ENCODE measurements around the gene LGALS1.

The LGALS1 gene

DNA sequence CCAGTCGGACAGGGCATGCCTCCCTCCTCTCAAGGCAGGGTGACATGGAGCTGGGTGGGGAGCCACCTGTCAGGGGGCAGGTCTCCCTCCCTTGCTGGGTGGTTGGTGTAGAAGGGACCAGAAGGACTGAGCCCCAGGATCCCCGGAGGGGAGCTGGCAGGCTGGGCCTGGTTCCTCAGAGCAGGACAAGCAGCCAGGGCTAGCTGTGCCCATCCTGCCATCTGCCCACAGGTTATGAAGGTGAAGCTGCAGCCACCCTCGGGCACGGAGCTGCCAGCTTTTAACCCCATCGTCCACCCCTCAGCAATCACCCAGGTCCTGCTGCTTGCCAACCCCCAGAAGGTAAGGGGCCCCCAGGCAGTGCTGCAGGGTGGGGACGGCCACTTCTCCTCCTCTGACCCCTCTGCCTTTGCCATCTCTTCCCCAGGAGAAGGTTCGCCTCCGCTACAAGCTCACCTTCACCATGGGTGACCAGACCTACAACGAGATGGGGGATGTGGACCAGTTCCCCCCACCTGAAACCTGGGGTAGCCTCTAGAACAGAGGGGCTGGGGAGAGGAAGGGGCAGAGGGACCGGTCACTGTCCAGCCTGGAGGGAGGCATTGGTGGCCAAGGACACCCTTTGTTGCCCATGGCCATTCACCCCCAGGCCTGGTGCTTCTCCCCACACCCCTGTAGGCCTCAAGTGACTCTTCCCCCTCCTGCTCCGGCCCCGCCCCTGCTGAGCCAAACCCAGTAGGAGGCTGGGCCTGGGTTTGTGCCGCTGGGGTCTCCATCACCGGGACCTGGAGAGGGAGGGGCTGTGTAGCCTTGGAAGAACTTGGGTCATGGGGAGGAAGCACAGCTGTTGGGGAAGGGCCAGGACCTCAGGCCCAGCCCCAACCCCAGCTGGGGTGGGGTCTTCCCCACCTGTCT lies 43.0 kb upstream of the LGALS1 start:
- DNase-seq (ENCODE audit: insufficient read length), result peak; percentile 73
- TF ChIP-seq TAF1 (IDR thresholded peaks at IDR 0.05; ENCODE audit: borderline replicate concordance, low read depth, low read length) (no peak), POLR2A (IDR thresholded peaks at IDR 0.05; ENCODE audit: low read depth, low read length) (no peak), POLR2AphosphoS5 (IDR thresholded peaks at IDR 0.05; ENCODE audit: low read depth, low read length) (no peak)
- no peak for FAIRE-seq

DNA sequence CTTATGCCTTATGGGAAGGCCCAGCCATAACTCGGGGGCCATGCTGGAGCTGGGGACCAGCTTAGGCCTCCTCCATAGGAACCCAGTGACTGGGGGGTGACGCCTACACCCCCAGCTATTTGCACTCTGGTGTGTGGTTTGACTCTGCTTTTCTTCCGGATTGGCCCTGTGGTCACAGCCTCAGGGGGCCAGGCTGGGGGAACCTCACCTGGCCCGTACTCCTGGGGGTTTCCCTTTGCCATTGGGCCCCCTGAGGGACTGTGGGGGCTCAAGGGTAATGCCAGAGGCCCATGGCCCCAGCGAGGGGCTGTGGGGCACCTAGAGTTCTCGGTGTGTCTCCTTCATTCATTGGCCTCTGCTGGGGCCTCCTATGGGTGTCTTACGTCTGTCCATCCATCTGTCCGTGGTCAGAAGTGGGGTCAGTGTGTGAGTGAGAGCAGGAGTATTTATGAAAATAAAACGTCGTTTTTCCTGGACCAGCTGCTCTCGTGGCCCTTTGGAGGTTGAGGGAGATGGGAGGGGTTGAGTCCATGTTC lies 42.3 kb upstream of the LGALS1 start:
- FAIRE-seq (peak; percentile 97), DNase-seq (ENCODE audit: insufficient read length) (peak; percentile 92)
- no peak for TF ChIP-seq TAF1 (IDR thresholded peaks at IDR 0.05; ENCODE audit: borderline replicate concordance, low read depth, low read length)
- peak; percentile 67; the same call in 1 of the 2 replicates for TF ChIP-seq POLR2AphosphoS5 (IDR thresholded peaks at IDR 0.05; ENCODE audit: low read depth, low read length)

DNA sequence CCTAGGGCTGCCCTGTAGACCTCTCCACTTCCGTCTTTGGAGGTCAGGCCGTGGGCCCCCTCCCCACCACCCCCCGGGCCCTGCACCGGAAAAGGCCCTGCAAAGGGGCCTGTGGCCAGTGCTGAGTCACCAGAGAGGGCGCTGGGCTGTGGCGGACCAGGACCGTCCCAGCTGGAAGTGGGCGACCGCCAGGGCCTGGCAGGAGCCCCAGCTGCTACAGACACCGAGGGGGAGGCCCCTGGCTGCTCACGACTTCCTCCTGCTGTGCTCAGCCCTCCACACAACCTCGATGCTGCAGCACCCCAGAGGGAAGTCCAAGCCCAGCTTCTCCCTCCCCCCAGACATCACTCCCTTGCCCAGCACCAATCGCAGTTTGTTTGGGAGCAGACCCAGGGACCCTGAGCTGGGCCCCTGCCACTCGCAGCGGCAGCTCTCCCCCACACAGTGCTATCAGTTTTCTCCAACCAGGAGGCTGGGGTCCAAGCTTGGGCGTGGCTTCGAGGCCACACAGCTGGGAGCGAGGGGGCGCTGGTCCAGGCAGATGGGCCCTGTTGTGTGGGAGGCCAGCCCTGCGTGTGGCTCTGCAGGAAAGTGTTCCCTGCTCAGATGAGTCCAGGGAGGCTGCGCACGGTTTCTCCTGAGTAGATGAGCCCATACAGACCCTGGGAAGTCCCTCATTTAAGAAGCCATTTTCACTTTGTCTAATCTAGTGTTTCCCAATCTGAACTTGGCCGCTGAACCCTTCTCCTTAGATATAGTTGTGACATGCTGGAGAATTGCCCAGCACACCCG lies 41.6 kb upstream of the LGALS1 start:
- peak; percentile 93 for DNase-seq (ENCODE audit: insufficient read length)
- FAIRE-seq, result no peak
- TF ChIP-seq POLR2A (IDR thresholded peaks at IDR 0.05; ENCODE audit: low read depth, low read length) (peak; percentile 76), TAF1 (IDR thresholded peaks at IDR 0.05; ENCODE audit: borderline replicate concordance, low read depth, low read length) (0 out of 2 replicates have a peak, but pooled peaks have one; percentile 6), POLR2AphosphoS5 (IDR thresholded peaks at IDR 0.05; ENCODE audit: low read depth, low read length) (peak; percentile 83)

DNA sequence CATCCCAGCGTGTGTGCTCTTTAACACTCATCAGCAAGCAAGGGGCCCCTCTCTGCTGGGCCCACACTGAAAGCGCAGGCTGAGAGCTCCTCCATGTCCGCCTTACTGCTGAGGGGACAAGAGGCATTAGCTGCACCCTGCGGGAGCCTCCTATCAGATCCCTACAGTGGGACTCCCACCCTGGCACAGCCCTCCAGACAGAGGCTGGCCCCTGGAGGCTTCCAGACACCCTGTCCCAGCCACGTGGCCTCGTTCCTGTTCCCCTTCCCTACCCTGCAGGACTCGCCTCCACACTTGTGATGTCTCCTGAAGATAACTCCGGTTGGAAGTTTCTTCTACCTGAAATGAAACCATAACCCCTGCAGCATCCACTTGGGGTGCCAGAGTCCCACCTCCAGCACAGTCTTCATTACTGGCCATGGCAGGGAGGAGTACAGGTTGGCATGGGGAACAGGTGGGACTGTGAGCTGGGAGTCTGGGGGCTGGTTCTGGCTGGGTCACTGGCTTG lies 41.0 kb upstream of the LGALS1 start:
- no peak for FAIRE-seq
- DNase-seq (ENCODE audit: insufficient read length), result no peak
- TF ChIP-seq POLR2A (IDR thresholded peaks at IDR 0.05; ENCODE audit: low read depth, low read length) (no peak), TAF1 (IDR thresholded peaks at IDR 0.05; ENCODE audit: borderline replicate concordance, low read depth, low read length) (no peak), POLR2AphosphoS5 (IDR thresholded peaks at IDR 0.05; ENCODE audit: low read depth, low read length) (no peak)

DNA sequence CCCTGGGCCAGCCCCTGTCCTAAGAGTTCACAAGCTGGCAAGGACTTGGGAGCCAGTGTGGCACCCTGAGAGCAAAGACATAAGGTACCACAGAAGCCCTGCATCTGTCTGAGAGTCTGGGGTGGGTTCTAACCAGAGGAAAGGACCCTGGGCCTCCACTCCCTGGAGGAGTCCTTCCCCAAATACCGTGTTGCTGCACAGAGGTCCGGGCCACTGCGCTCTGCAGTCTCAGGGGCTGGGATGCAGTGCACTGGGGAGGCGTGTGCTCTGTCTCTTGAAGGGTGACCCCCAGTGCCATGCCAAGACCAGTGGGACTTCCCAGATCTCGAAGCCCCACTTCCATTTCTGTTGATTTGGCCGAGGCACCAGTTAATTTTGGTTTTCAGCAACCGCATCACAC lies 40.3 kb upstream of the LGALS1 start:
- no peak for DNase-seq (ENCODE audit: insufficient read length)
- no peak for FAIRE-seq
- no peak for TF ChIP-seq POLR2AphosphoS5 (IDR thresholded peaks at IDR 0.05; ENCODE audit: low read depth, low read length)
- no peak for TF ChIP-seq POLR2A (IDR thresholded peaks at IDR 0.05; ENCODE audit: low read depth, low read length)
- TF ChIP-seq TAF1 (IDR thresholded peaks at IDR 0.05; ENCODE audit: borderline replicate concordance, low read depth, low read length), result no peak

DNA sequence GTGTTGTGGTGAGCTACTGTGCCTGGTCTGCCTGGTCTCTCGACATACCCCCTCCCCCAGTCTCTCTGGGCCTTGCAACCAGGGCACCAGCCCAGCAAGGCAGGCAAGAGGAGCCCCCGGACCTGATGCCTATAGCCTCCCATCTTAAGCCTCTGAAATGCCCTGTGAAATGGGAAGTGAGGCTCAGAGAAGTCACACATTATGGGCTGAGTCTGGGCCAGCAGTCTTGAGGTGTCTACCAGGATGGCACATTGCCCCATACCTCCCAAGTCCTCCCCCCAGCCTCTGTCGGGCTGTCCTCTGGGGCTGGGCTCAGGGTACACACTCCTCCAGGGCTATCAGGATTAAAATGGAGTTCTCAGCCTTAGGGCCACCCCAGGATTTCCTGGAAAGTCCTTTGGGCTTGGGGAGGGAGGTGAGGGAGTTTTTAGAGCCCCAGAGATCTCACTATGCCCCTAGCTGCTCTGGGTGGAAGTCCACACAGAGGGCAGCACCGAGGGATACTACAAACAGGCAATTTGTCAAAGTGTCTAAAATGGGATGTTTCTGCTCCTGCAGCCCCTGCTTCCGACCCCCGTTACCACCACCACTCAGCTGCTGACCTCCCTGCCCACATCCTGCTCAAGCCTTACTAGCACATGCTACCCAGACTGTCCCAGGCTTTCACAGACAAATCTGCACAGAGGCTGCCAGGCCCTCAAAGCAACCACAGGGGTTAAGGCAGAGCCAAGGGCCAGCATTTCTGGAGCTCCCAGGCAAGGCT lies 39.1 kb upstream of the LGALS1 start:
- no peak for DNase-seq (ENCODE audit: insufficient read length)
- TF ChIP-seq TAF1 (IDR thresholded peaks at IDR 0.05; ENCODE audit: borderline replicate concordance, low read depth, low read length) (no peak), POLR2A (IDR thresholded peaks at IDR 0.05; ENCODE audit: low read depth, low read length) (no peak), POLR2AphosphoS5 (IDR thresholded peaks at IDR 0.05; ENCODE audit: low read depth, low read length) (no peak)
- peak; percentile 70 for FAIRE-seq

DNA sequence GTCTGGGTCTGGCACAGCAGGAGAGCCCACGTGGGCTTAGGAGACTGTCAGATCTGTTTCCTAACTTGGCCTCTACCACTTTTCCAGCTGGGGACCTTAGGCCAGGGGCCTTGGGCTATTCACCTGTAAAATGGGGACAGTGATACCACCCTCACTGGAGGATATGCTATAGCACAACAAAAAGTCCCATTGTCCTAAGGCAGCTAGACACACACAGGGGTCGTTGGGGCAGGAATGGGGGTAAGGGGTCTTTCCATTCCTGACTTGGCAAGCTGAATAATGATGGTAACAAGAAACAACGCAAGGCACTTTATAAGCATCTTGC lies 38.5 kb upstream of the LGALS1 start:
- TF ChIP-seq POLR2AphosphoS5 (IDR thresholded peaks at IDR 0.05; ENCODE audit: low read depth, low read length) (no peak), POLR2A (IDR thresholded peaks at IDR 0.05; ENCODE audit: low read depth, low read length) (no peak), TAF1 (IDR thresholded peaks at IDR 0.05; ENCODE audit: borderline replicate concordance, low read depth, low read length) (no peak)
- FAIRE-seq (peak; percentile 17), DNase-seq (ENCODE audit: insufficient read length) (no peak)

DNA sequence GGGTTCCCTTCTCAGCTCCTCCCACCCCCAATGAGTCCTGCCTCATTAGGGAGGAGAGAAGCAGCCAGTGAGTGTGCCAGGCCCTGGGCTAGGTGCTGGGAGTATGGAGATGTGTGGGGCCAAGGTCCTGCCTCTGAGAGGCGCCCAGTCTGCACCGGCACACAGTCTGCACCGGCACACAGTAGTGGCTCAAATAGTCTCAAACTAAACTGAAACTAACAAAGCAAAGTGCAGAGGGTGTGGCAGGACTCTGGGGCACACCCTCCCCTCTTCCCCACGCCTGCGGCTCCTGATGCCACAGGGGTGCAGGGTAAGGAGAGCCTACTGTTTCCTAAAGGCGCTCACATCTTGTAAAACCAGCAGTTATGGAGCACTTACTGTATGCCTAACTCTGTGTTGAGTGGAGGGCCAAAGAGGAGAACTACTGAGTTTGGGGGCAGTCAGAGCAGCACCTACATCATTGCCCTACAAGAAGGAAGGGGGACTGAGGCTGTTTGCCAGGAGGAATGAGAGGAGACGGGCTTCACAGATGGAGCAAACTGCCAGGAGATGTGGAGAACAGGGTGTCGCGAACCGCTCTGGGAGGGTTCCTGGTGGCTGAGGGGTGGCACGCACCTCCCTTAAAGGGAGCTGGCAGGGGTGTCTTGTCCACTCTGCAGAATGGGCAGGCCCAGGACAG lies 36.9 kb upstream of the LGALS1 start:
- TF ChIP-seq TAF1 (IDR thresholded peaks at IDR 0.05; ENCODE audit: borderline replicate concordance, low read depth, low read length), result no peak
- no peak for TF ChIP-seq POLR2AphosphoS5 (IDR thresholded peaks at IDR 0.05; ENCODE audit: low read depth, low read length)
- no peak for TF ChIP-seq POLR2A (IDR thresholded peaks at IDR 0.05; ENCODE audit: low read depth, low read length)
- FAIRE-seq (peak; percentile 67), DNase-seq (ENCODE audit: insufficient read length) (no peak)

DNA sequence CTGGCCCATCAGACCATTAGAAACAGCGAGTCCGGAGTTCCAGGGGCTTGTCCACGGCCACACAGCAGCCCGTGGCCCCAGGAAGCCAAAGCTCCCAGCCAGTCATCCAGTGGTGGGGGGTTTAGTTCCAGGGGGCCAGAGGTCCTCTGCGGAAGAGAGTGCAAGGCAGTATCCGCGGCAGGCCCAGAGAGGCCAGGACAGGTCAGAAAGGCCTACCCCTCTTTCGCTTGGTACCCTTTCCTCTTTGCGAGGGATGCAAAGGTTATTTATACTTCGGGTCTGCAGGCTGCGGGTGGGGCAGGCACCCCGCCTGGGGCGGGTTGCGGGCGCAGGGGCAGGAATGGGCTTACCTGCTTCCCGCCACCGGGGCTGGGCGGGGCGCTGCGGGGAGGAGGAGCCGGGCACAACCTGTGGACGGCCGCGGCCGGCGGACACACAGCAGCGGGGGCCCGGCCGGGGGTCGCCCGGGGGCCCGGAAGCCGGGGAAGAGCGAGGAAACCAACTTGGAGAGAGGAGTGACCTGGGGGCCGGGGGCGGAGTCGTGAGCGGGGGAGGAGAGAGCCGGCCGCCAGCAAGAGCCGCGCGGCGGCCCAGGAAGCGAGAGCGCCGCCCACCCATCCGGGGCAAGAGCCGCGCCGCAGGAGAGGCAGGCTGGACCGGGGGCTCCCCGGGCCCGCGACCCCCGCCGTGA lies 36.2 kb upstream of the LGALS1 start, which contains the start of gene SH3BP1:
Gene SH3BP1 (plus strand): TSS at position 600 of the 691 bp plus-strand sequence. CDS start 119 bp downstream, outside the sequence.
- peak; percentile 86 for DNase-seq (ENCODE audit: insufficient read length)
- TF ChIP-seq POLR2AphosphoS5 (IDR thresholded peaks at IDR 0.05; ENCODE audit: low read depth, low read length) (no peak), TAF1 (IDR thresholded peaks at IDR 0.05; ENCODE audit: borderline replicate concordance, low read depth, low read length) (no peak), POLR2A (IDR thresholded peaks at IDR 0.05; ENCODE audit: low read depth, low read length) (no peak)
- FAIRE-seq, result peak; percentile 90
